A673 (cell line): ENCODE measurements around the gene PEX5L.

Experiments
- CTCF ChIP-seq: fragments of 300-800, 200-600 bp; sonication (generic); conservative IDR thresholded peaks from 2 replicates; pipeline ENCODE4 v1.5.1; 2017; ENCODE audit warnings: low read depth, mild to moderate bottlenecking, antibody characterized with exemption, low read length, moderate library complexity, mixed read lengths
- EZH2 ChIP-seq: fragments of 200-600 bp; sonication (generic); IDR thresholded peaks from 2 replicates; pipeline ENCODE4 v1.6.1; 2017; ENCODE audit warnings: borderline replicate concordance, low read depth, mild to moderate bottlenecking, mixed read lengths, antibody characterized with exemption, low read length; ENCODE audit not compliant: poor library complexity, severe bottlenecking

- TF ChIP-seq CTCF (no peak), EZH2 (no peak)
Measured at GRCh38 chr3:179958759-179959158, 78.0 kb downstream of the PEX5L start.
